HEK293 (cell line): Measurements from ENCODE around the gene SPINT4.

ENCODE experiments used
- CTCF ChIA-PET: fragments of 350-600 bp; formaldehyde crosslinking; extraction: SDS; loops from one replicate; lab custom pipeline; 2021; ENCODE audit warnings: antibody characterized with exemption; lab: Yijun Ruan, JAX
- POLR2A ChIA-PET: fragments of 300-600 bp; formaldehyde crosslinking; extraction: SDS; loops from one replicate; lab custom pipeline; 2020; ENCODE audit warnings: antibody characterized with exemption, inconsistent platforms; lab: Yijun Ruan, JAX
- H3K27ac ChIP-seq: fragments of 200-500 bp; sonication (Bioruptor generic); 2 replicates; pipeline ENCODE4 v1.5.1; 2014; ENCODE audit warnings: low read depth, low read length, control low read depth, inconsistent platforms; ENCODE audit errors: extremely low read depth
- H3K36me3 ChIP-seq, 2 experiments: fragments of 200-500 bp in 1 of 2; sonication (Bioruptor generic) in 1 of 2; 1 replicate in 1 of 2; 2 replicates in 1 of 2; pipeline ENCODE4 v1.5.1; 2014 to 2017; ENCODE audit warnings: inconsistent platforms in 2 of 2, low read length in 2 of 2; ENCODE audit not compliant: control insufficient read depth in 2 of 2, insufficient read depth in 1 of 2
- H3K4me1 ChIP-seq: fragments of 200-500 bp; sonication (Bioruptor generic); 2 replicates; pipeline ENCODE4 v1.5.1; 2014; ENCODE audit warnings: mild to moderate bottlenecking, low read length, inconsistent platforms; ENCODE audit not compliant: control insufficient read depth, insufficient read depth
- H3K4me3 ChIP-seq: 2 replicates; pipeline ENCODE4 v1.5.1; 2011; ENCODE audit warnings: low read depth, mild to moderate bottlenecking, control low read depth, low read length, moderate library complexity
- H3K9me3 ChIP-seq: fragments of 200-500 bp; sonication (Bioruptor generic); 2 replicates; pipeline ENCODE4 v1.5.1; 2014; ENCODE audit warnings: low read depth, low read length, inconsistent platforms; ENCODE audit not compliant: control insufficient read depth, insufficient read depth
- GLI4 ChIP-seq: fragments of 450-650 bp; formaldehyde crosslinking; IDR thresholded peaks from 2 replicates; pipeline ENCODE4 v1.5.1; 2016; ENCODE audit warnings: missing biosample characterization, missing genetic modification characterization
- HOXD13 ChIP-seq: sonication (generic); formaldehyde crosslinking; IDR thresholded peaks from 2 replicates; pipeline ENCODE4 v1.8.0; 2022; ENCODE audit warnings: missing genetic modification reagents, borderline replicate concordance
- OVOL3 ChIP-seq: fragments of 450-650 bp; formaldehyde crosslinking; IDR thresholded peaks from 2 replicates; pipeline ENCODE4 v1.5.1; 2016; ENCODE audit warnings: missing biosample characterization, missing genetic modification characterization
- TRIM28 ChIP-seq: IDR thresholded peaks from 2 replicates; pipeline ENCODE4 v1.6.1; 2011; ENCODE audit warnings: low read length, control low read depth, borderline replicate concordance
- ZBTB26 ChIP-seq: fragments of 450-650 bp; formaldehyde crosslinking; optimal IDR thresholded peaks from 2 replicates; pipeline ENCODE3; 2016; ENCODE audit warnings: missing biosample characterization, mild to moderate bottlenecking, missing genetic modification characterization
- ZBTB48 ChIP-seq: fragments of 450-650 bp; formaldehyde crosslinking; IDR thresholded peaks from 2 replicates; pipeline ENCODE4 v1.5.1; 2016; ENCODE audit warnings: missing biosample characterization, missing genetic modification characterization
- ZFP69B ChIP-seq: fragments of 450-650 bp; formaldehyde crosslinking; IDR thresholded peaks from 2 replicates; pipeline ENCODE4 v1.5.1; 2016; ENCODE audit warnings: missing biosample characterization, missing genetic modification characterization
- ZNF114 ChIP-seq: fragments of 450-650 bp; formaldehyde crosslinking; IDR thresholded peaks from 2 replicates; pipeline ENCODE4 v1.5.0; 2017; ENCODE audit warnings: missing biosample characterization, missing genetic modification characterization
- ZNF133 ChIP-seq: fragments of 450-650 bp; formaldehyde crosslinking; IDR thresholded peaks from 2 replicates; pipeline ENCODE4 v1.5.1; 2016; ENCODE audit warnings: missing biosample characterization, missing genetic modification characterization
- ZNF157 ChIP-seq: fragments of 450-650 bp; formaldehyde crosslinking; IDR thresholded peaks from 2 replicates; pipeline ENCODE4 v1.5.1; 2016; ENCODE audit warnings: missing biosample characterization, missing genetic modification characterization
- ZNF366 ChIP-seq: fragments of 450-650 bp; formaldehyde crosslinking; conservative IDR thresholded peaks from 2 replicates; pipeline ENCODE4 v1.5.1; 2016; ENCODE audit warnings: missing biosample characterization, missing genetic modification characterization
- ZNF449 ChIP-seq: fragments of 450-650 bp; formaldehyde crosslinking; IDR thresholded peaks from 2 replicates; pipeline ENCODE4 v1.5.1; 2017; ENCODE audit warnings: missing biosample characterization, mild to moderate bottlenecking, missing genetic modification characterization, moderate library complexity
- ZNF48 ChIP-seq: fragments of 450-650 bp; formaldehyde crosslinking; IDR thresholded peaks from 2 replicates; pipeline ENCODE4 v1.5.1; 2016; ENCODE audit warnings: missing biosample characterization, missing genetic modification characterization
- ZNF529 ChIP-seq: fragments of 450-650 bp; formaldehyde crosslinking; IDR thresholded peaks from 2 replicates; pipeline ENCODE4 v1.5.1; 2017; ENCODE audit warnings: missing genetic modification characterization, missing biosample characterization; ENCODE audit not compliant: insufficient replicate concordance
- ZNF560 ChIP-seq: fragments of 450-650 bp; formaldehyde crosslinking; IDR thresholded peaks from 2 replicates; pipeline ENCODE4 v1.5.1; 2017; ENCODE audit warnings: missing biosample characterization, missing genetic modification characterization, borderline replicate concordance
- ZNF571 ChIP-seq: fragments of 450-650 bp; formaldehyde crosslinking; IDR thresholded peaks from 2 replicates; pipeline ENCODE4 v1.5.0; 2017; ENCODE audit warnings: missing biosample characterization, missing genetic modification characterization
- ZNF596 ChIP-seq: fragments of 450-650 bp; IDR thresholded peaks from 2 replicates; pipeline ENCODE4 v1.5.0; 2018; ENCODE audit warnings: missing biosample characterization, mild to moderate bottlenecking, missing genetic modification characterization, moderate library complexity
- ZNF776 ChIP-seq: fragments of 450-650 bp; formaldehyde crosslinking; IDR thresholded peaks from 2 replicates; pipeline ENCODE4 v1.5.0; 2017; ENCODE audit warnings: missing biosample characterization, missing genetic modification characterization, borderline replicate concordance
- ZNF791 ChIP-seq: fragments of 450-650 bp; formaldehyde crosslinking; IDR thresholded peaks from 2 replicates; pipeline ENCODE4 v1.5.1; 2016; ENCODE audit warnings: missing biosample characterization, missing genetic modification characterization
- TF ChIP-seq, protein P1 (sequence below): fragments of 450-650 bp; formaldehyde crosslinking; IDR thresholded peaks from 2 replicates; pipeline ENCODE4 v1.5.1; 2016; ENCODE audit warnings: missing biosample characterization, missing genetic modification characterization
- TF ChIP-seq, protein P2 (sequence below): fragments of 450-650 bp; formaldehyde crosslinking; IDR thresholded peaks from 2 replicates; pipeline ENCODE4 v1.5.1; 2016; ENCODE audit warnings: missing biosample characterization, missing genetic modification characterization

Gene SPINT4

DNA sequence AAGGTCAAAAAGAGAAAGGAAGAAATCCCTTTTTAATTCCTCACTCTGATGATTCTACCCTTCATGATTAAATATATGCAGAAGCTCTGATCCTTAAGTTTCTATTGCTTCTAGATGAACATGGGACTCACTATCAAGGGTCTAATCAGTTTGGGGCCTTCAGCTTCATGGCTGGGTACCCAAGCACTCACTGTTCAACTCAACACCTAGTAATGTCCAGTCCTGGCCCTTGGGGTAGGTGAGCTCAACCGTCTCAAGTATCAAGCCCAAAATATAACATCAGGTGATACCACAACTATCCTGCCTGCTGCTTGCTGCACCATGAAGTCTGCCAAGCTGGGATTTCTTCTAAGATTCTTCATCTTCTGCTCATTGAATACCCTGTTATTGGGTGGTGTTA is at the start of gene SPINT4:
SPINT4 (plus strand) TSS at position 301 of the 400 bp plus-strand sequence; CDS start at position 322, 21 bp downstream.
- no peak within 1 kb of the TSS for H3K4me3 ChIP-seq
- POLR2A ChIA-PET, result no interaction called here
- no peaks in the 10 kb centered on the region for H3K9me3 ChIP-seq
- H3K4me1 ChIP-seq, result no peaks in the 10 kb centered on the region
- no peaks in the 10 kb centered on the region for H3K36me3 ChIP-seq
- TF ChIP-seq ZBTB26 (tag by site-specific recombination) (no peak), HOXD13 (no peak), ZNF366 (tag by site-specific recombination) (no peak), ZNF776 (tag by site-specific recombination) (no peak), ZFP69B (tag by site-specific recombination) (no peak), ZBTB48 (tag by site-specific recombination) (no peak), TRIM28 (no peak)
- TF ChIP-seq, protein P1, sequence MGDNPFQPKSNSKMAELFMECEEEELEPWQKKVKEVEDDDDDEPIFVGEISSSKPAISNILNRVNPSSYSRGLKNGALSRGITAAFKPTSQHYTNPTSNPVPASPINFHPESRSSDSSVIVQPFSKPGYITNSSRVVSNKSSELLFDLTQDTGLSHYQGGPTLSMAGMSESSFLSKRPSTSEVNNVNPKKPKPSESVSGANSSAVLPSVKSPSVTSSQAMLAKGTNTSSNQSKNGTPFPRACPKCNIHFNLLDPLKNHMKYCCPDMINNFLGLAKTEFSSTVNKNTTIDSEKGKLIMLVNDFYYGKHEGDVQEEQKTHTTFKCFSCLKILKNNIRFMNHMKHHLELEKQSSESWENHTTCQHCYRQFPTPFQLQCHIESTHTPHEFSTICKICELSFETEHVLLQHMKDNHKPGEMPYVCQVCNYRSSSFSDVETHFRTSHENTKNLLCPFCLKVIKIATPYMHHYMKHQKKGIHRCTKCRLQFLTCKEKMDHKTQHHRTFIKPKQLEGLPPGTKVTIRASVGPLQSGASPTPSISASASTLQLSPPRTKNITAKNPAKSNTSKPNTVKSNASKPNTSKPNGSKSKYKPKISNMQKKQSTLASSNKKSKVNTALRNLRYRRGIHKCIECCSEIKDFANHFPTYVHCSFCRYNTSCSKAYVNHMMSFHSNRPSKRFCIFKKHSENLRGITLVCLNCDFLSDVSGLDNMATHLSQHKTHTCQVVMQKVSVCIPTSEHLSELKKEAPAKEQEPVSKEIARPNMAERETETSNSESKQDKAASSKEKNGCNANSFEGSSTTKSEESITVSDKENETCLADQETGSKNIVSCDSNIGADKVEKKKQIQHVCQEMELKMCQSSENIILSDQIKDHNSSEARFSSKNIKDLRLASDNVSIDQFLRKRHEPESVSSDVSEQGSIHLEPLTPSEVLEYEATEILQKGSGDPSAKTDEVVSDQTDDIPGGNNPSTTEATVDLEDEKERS (tag by site-specific recombination), result no peak
- TF ChIP-seq, all 188 proteins: peak for 0
- CTCF ChIA-PET, result interaction anchor here (2.4 kb wide), 1 partner anchor 49 kb away, joined by 6 read pairs; no protein-coding TSS in a partner anchor
- H3K27ac ChIP-seq, result no peak within 1 kb of the TSS

DNA sequence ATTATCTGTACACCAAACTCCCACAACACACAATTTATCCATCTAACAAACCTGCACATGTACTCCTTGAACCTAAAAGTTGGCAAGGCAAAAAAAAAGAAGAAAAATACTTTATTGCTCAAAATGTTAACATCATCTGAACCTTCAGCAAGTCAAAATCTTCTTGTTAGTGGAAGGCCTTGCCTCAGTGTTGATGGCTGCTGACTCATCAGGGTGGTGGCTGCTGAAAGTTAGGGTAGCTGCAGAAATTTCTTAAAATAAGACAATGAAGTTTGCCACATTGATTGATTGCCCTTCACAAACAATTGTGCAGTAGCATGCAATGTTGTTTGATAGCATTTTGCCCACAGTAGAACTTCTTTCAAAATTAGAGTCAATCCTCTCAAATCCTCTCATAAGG is 49.4 kb upstream of the SPINT4 start:
- H3K27ac ChIP-seq, result no peak overlapping the region
- H3K4me1 ChIP-seq, result no peaks in the 10 kb centered on the region
- H3K9me3 ChIP-seq, result no peaks in the 10 kb centered on the region
- H3K36me3 ChIP-seq, result no peaks in the 10 kb centered on the region
- TF ChIP-seq TRIM28 (no peak), ZNF114 (no peak), ZNF571 (tag by site-specific recombination) (no peak), ZNF560 (tag by site-specific recombination) (no peak), ZNF157 (tag by site-specific recombination) (no peak), OVOL3 (tag by site-specific recombination) (no peak), ZNF529 (no peak), ZNF791 (tag by site-specific recombination) (no peak), ZNF48 (tag by site-specific recombination) (no peak), ZNF449 (tag by site-specific recombination) (no peak), ZNF133 (no peak), ZNF596 (tag by site-specific recombination) (no peak), GLI4 (tag by site-specific recombination) (no peak)
- TF ChIP-seq, protein P2, sequence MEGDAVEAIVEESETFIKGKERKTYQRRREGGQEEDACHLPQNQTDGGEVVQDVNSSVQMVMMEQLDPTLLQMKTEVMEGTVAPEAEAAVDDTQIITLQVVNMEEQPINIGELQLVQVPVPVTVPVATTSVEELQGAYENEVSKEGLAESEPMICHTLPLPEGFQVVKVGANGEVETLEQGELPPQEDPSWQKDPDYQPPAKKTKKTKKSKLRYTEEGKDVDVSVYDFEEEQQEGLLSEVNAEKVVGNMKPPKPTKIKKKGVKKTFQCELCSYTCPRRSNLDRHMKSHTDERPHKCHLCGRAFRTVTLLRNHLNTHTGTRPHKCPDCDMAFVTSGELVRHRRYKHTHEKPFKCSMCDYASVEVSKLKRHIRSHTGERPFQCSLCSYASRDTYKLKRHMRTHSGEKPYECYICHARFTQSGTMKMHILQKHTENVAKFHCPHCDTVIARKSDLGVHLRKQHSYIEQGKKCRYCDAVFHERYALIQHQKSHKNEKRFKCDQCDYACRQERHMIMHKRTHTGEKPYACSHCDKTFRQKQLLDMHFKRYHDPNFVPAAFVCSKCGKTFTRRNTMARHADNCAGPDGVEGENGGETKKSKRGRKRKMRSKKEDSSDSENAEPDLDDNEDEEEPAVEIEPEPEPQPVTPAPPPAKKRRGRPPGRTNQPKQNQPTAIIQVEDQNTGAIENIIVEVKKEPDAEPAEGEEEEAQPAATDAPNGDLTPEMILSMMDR (tag by site-specific recombination), result no peak
- ChIA-PET POLR2A (no interaction called here), CTCF (interaction anchor here (1.9 kb wide), 1 partner anchor 98 kb away, joined by 9 read pairs; no protein-coding TSS in a partner anchor)
- H3K4me3 ChIP-seq, result no peak overlapping the region
